NCI-H128 (cell line): ENCODE results near the gene LDHAL6A.
"Not testable (repeated sequence)": the region's sequence is repeated elsewhere in the genome, so short reads cannot be mapped to it uniquely, and the experiment has no call there.

Experiments used
- DNase-seq: peaks from one replicate; lab custom pipeline; 2025; ENCODE audit not compliant: unreplicated experiment; lab: John Stamatoyannopoulos, UW

LDHAL6A gene

GRCh38 chr11:18455686-18456372, at the start of gene LDHAL6A:
LDHAL6A (plus strand) TSS chr11:18455856; CDS start chr11:18456681, 825 bp downstream.
- DNase-seq = no peak

- DNase-seq = not testable (repeated sequence)
Measured at GRCh38 chr11:18407400-18407799, 48.3 kb upstream of the LDHAL6A start.

GRCh38 chr11:18408558-18409291, 46.9 kb upstream of the LDHAL6A start:
- no peak for DNase-seq

GRCh38 chr11:18416459-18416858, 39.2 kb upstream of the LDHAL6A start:
- DNase-seq = no peak

- DNase-seq = no peak
Measured at GRCh38 chr11:18419040-18419439, 36.6 kb upstream of the LDHAL6A start.

GRCh38 chr11:18420067-18420466, 35.6 kb upstream of the LDHAL6A start:
- no peak for DNase-seq

- no peak for DNase-seq
Measured at GRCh38 chr11:18427240-18427639, 28.4 kb upstream of the LDHAL6A start.

GRCh38 chr11:18429332-18429731, 26.3 kb upstream of the LDHAL6A start:
- DNase-seq = no peak

- DNase-seq = no peak
Measured at GRCh38 chr11:18438691-18439090, 17.0 kb upstream of the LDHAL6A start.

- DNase-seq = no peak
Measured at GRCh38 chr11:18449251-18449650, 6.4 kb upstream of the LDHAL6A start.

GRCh38 chr11:18452927-18453326, 2.7 kb upstream of the LDHAL6A start:
- no peak for DNase-seq

- no peak for DNase-seq
Measured at GRCh38 chr11:18457450-18457849, 1.8 kb downstream of the LDHAL6A start.

GRCh38 chr11:18459634-18460033, 4.0 kb downstream of the LDHAL6A start:
- DNase-seq = no peak

GRCh38 chr11:18461909-18462308, 6.3 kb downstream of the LDHAL6A start:
- DNase-seq = no peak

GRCh38 chr11:18463439-18463838, 7.8 kb downstream of the LDHAL6A start:
- DNase-seq = no peak

- DNase-seq = no peak
Measured at GRCh38 chr11:18466402-18466801, 10.7 kb downstream of the LDHAL6A start.

- no peak for DNase-seq
Measured at GRCh38 chr11:18468059-18468458, 12.4 kb downstream of the LDHAL6A start.

GRCh38 chr11:18468961-18469360, 13.3 kb downstream of the LDHAL6A start:
- no peak for DNase-seq

- DNase-seq = no peak
Measured at GRCh38 chr11:18471995-18472394, 16.3 kb downstream of the LDHAL6A start.

- no peak for DNase-seq
Measured at GRCh38 chr11:18472587-18472986, 16.9 kb downstream of the LDHAL6A start.

- no peak for DNase-seq
Measured at GRCh38 chr11:18479063-18479462, 23.4 kb downstream of the LDHAL6A start.

- no peak for DNase-seq
Measured at GRCh38 chr11:18485913-18486528, 30.4 kb downstream of the LDHAL6A start.
